Stomach (tissue), 4 donors: ENCODE measurements around the gene MCHR2.

ENCODE experiments used
- CTCF ChIP-seq, 7 experiments: fragments of 450-650 bp in 4 of 7; fragments of 200-600 bp in 3 of 7; sonication (generic) in 3 of 7; IDR thresholded peaks; one replicate each; pipeline ENCODE4 v1.5.1; 2016 to 2019; ENCODE audit warnings: antibody characterized with exemption in 7 of 7, control low read depth in 2 of 7, mild to moderate bottlenecking in 1 of 7
- EP300 ChIP-seq: sonication (generic); formaldehyde crosslinking; IDR thresholded peaks from one replicate; pipeline ENCODE4 v1.6.1; 2017; ENCODE audit warnings: antibody characterized with exemption
- POLR2A ChIP-seq, 4 donors: fragments of 450-650 bp; IDR thresholded peaks; one replicate each; pipeline ENCODE4 v1.6.1; 2016; ENCODE audit warnings: antibody characterized with exemption in 4 of 4, control low read depth in 2 of 4, mild to moderate bottlenecking in 1 of 4, moderate library complexity in 1 of 4
- POLR2AphosphoS5 ChIP-seq, 3 donors: sonication (generic); formaldehyde crosslinking; IDR thresholded peaks; one replicate each; pipeline ENCODE4 v1.6.1; 2016; ENCODE audit warnings: antibody characterized with exemption in 3 of 3

GRCh38 chr6:99887066-99887465 is 107.0 kb downstream of the MCHR2 start:
- TF ChIP-seq CTCF (IDR thresholded peaks at IDR 0.05) (no peak), EP300 (no peak), POLR2A (IDR thresholded peaks at IDR 0.05) (no peak), POLR2AphosphoS5 (IDR thresholded peaks at IDR 0.05) (no peak)
